OCI-LY3 (cell line): ENCODE results near the gene LRP2.

Experiments
- H2AFZ ChIP-seq: fragments of 200-600, 300-600 bp; shearing (Covaris generic); 2 replicates; pipeline ENCODE4 v1.6.0; 2014; ENCODE audit warnings: antibody characterized with exemption, low read depth, low read length
- H3K27ac ChIP-seq: fragments of 200-600, 300-600 bp; sonication (generic); 2 replicates; pipeline ENCODE4 v1.5.1; 2014; ENCODE audit warnings: mild to moderate bottlenecking, low read length, moderate library complexity, mixed read lengths
- H3K27me3 ChIP-seq: fragments of 200-600, 300-600 bp; sonication (generic); 2 replicates; pipeline ENCODE4 v1.6.1; 2014; ENCODE audit warnings: low read depth, low read length, mixed read lengths
- H3K36me3 ChIP-seq: fragments of 200-600, 300-600 bp; sonication (generic); replicated peaks from 2 replicates; pipeline ENCODE3; 2014; ENCODE audit warnings: low read depth, low read length, mixed read lengths
- H3K4me1 ChIP-seq: fragments of 300-600, 200-600 bp; sonication (generic); 2 replicates; pipeline ENCODE4 v1.6.1; 2014; ENCODE audit warnings: low read length, mixed read lengths
- H3K4me2 ChIP-seq: fragments of 200-600, 300-600 bp; sonication (generic); 2 replicates; pipeline ENCODE4 v1.6.1; 2014; ENCODE audit warnings: low read length, mixed read lengths
- H3K4me3 ChIP-seq: fragments of 300-600, 200-600 bp; sonication (generic); 2 replicates; pipeline ENCODE4 v1.5.1; 2014; ENCODE audit warnings: antibody characterized with exemption, mild to moderate bottlenecking, low read length, moderate library complexity
- H3K79me2 ChIP-seq: fragments of 300-600, 200-600 bp; shearing (Covaris generic); 2 replicates; pipeline ENCODE4 v1.6.1; 2014; ENCODE audit warnings: mild to moderate bottlenecking, low read length, mixed read lengths
- H3K9ac ChIP-seq: fragments of 300-600, 200-600 bp; shearing (Covaris generic); 2 replicates; pipeline ENCODE4 v1.6.0; 2014; ENCODE audit warnings: mild to moderate bottlenecking, low read length, moderate library complexity
- H3K9me3 ChIP-seq: fragments of 200-600, 300-600 bp; shearing (Covaris generic); 2 replicates; pipeline ENCODE4 v1.6.1; 2014; ENCODE audit warnings: low read length, mixed read lengths; ENCODE audit not compliant: insufficient read depth
- H4K20me1 ChIP-seq: fragments of 200-600, 300-600 bp; sonication (generic); 2 replicates; pipeline ENCODE4 v1.6.1; 2016; ENCODE audit warnings: low read length, mixed read lengths; ENCODE audit not compliant: insufficient read depth
- CTCF ChIP-seq: fragments of 200-600, 300-600 bp; sonication (generic); IDR thresholded peaks from 2 replicates; pipeline ENCODE4 v1.5.1; 2014; ENCODE audit warnings: antibody characterized with exemption, low read length, low read depth
- EZH2phosphoT487 ChIP-seq: fragments of 200-600 bp; shearing (Covaris generic); IDR thresholded peaks from 2 replicates; pipeline ENCODE4 v1.6.1; 2018; ENCODE audit warnings: antibody characterized with exemption, mixed run types, low read depth

The LRP2 gene

GRCh38 chr2:169178804-169179390, 183.4 kb downstream of the LRP2 start:
- H3K9me3 ChIP-seq: no peaks in the 10 kb centered on the region
- peaks cover 11% of the 10 kb centered on the region; the same call in 1 of the 2 replicates for H3K27me3 ChIP-seq
- TF ChIP-seq CTCF (no peak), EZH2phosphoT487 (no peak)
- no peaks in the 10 kb centered on the region for H3K36me3 ChIP-seq
- no peaks in the 10 kb centered on the region for H3K4me1 ChIP-seq
- no peak overlapping the region for H3K27ac ChIP-seq
- H3K79me2 ChIP-seq: no peaks in the 10 kb centered on the region
- H4K20me1 ChIP-seq: no peaks in the 10 kb centered on the region
- no peak overlapping the region for H3K9ac ChIP-seq
- no peak overlapping the region for H2AFZ ChIP-seq
- no peak overlapping the region for H3K4me3 ChIP-seq
- H3K4me2 ChIP-seq: no peak overlapping the region

GRCh38 chr2:169178364-169178763, 184.0 kb downstream of the LRP2 start:
- Histone ChIP-seq H3K27me3 (peaks cover 11% of the 10 kb centered on the region; the same call in 1 of the 2 replicates), H3K4me1 (no peaks in the 10 kb centered on the region), H3K4me3 (no peak overlapping the region), H3K4me2 (no peak overlapping the region), H3K36me3 (no peaks in the 10 kb centered on the region), H4K20me1 (no peaks in the 10 kb centered on the region), H3K27ac (no peak overlapping the region), H2AFZ (no peak overlapping the region), H3K9me3 (no peaks in the 10 kb centered on the region), H3K9ac (no peak overlapping the region), H3K79me2 (no peaks in the 10 kb centered on the region)
- TF ChIP-seq EZH2phosphoT487: no peak
- no peak for TF ChIP-seq CTCF

GRCh38 chr2:169175112-169175511, 187.2 kb downstream of the LRP2 start:
- H4K20me1 ChIP-seq: no peaks in the 10 kb centered on the region
- H3K36me3 ChIP-seq: no peaks in the 10 kb centered on the region
- no peak overlapping the region for H3K4me2 ChIP-seq
- H3K4me1 ChIP-seq: no peaks in the 10 kb centered on the region
- H2AFZ ChIP-seq: no peak overlapping the region
- no peak overlapping the region for H3K27ac ChIP-seq
- no peaks in the 10 kb centered on the region for H3K9me3 ChIP-seq
- H3K79me2 ChIP-seq: no peaks in the 10 kb centered on the region
- no peak overlapping the region for H3K9ac ChIP-seq
- H3K27me3 ChIP-seq: peaks cover 11% of the 10 kb centered on the region; the same call in 1 of the 2 replicates
- no peak overlapping the region for H3K4me3 ChIP-seq
- TF ChIP-seq EZH2phosphoT487 (no peak), CTCF (no peak)

- Histone ChIP-seq H3K79me2 (no peaks in the 10 kb centered on the region), H3K9me3 (no peaks in the 10 kb centered on the region)
- TF ChIP-seq CTCF (no peak), EZH2phosphoT487 (no peak)
Observed at GRCh38 chr2:169173876-169174275, 188.5 kb downstream of the LRP2 start.

More at GRCh38 chr2:169173876-169174275, 188.5 kb downstream of the LRP2 start:
- Histone ChIP-seq H3K4me3 (no peak overlapping the region), H2AFZ (no peak overlapping the region), H3K27me3 (peaks cover 11% of the 10 kb centered on the region; the same call in 1 of the 2 replicates), H3K9ac (no peak overlapping the region), H3K4me1 (no peaks in the 10 kb centered on the region), H3K36me3 (no peaks in the 10 kb centered on the region), H3K4me2 (no peak overlapping the region), H4K20me1 (no peaks in the 10 kb centered on the region), H3K27ac (no peak overlapping the region)
